HepG2 (cell line): ENCODE data around the gene L3MBTL3. TPM values are rescaled to one million over a fixed set of nuclear protein-coding genes. Genes with fewer than 3 reads are reported as not detected.

Experiments
- ATAC-seq: fragments of 200-7000 bp; cut with Tn5 transposase; 3 replicates; pipeline ENCODE4 v1.9.1; 2020; ENCODE audit warnings: mild to moderate bottlenecking, moderate library complexity
- BruUV-seq: library from RNA; stranded (reverse); fragments of 400-500 nt; replicated peaks from 2 replicates; lab custom pipeline; 2021; lab: Mats Ljungman, UMichigan
- CTCF ChIA-PET: fragments of 300-600 bp; formaldehyde crosslinking; extraction: SDS; loops from one replicate; lab custom pipeline; 2021; ENCODE audit warnings: low total read pairs, inconsistent platforms, low intra/inter-chr PET ratio; lab: Yijun Ruan, JAX
- POLR2A ChIA-PET: fragments of 350-600 bp; sonication (Branson Sonifier 250); formaldehyde crosslinking; loops from one replicate; lab custom pipeline; 2020; ENCODE audit warnings: antibody characterized with exemption, inconsistent platforms; lab: Yijun Ruan, JAX
- DNase-seq: peaks from one replicate; pipeline ENCODE4 v3.0.0-alpha.2; 2015; ENCODE audit warnings: low spot score
- FAIRE-seq: peaks from 3 replicates; lab custom pipeline; 2011; peaks lifted over from hg19 to GRCh38; lab: Jason Lieb, UNC
- H2AFZ ChIP-seq: one replicate; pipeline ENCODE4 v1.6.1; 2011; ENCODE audit warnings: low read length, inconsistent platforms
- H3K27ac ChIP-seq: fragments of 300-600 bp; 3 replicates; pipeline ENCODE4 v1.8.0; 2011; ENCODE audit warnings: mixed run types, mild to moderate bottlenecking, mixed read lengths, low read length, inconsistent platforms; ENCODE audit not compliant: insufficient read depth; ENCODE audit errors: extremely low read length
- H3K27me3 ChIP-seq, 2 experiments: fragments of 200-600 bp in 1 of 2; 2 replicates in 1 of 2; 3 replicates in 1 of 2; pipeline versions ENCODE4 v1.6.0 to v1.8.0; 2011; ENCODE audit warnings: low read length in 2 of 2, mild to moderate bottlenecking in 2 of 2, moderate library complexity in 2 of 2, inconsistent platforms in 1 of 2; ENCODE audit not compliant: insufficient read depth in 2 of 2, control insufficient read depth in 1 of 2
- H3K36me3 ChIP-seq, 2 experiments: fragments of 200-600 bp in 1 of 2; replicated peaks in 1 of 2; 2 replicates in 1 of 2; 3 replicates in 1 of 2; pipeline versions ENCODE4 v1.5.1 to v1.8.0; 2011; ENCODE audit warnings: low read length in 2 of 2, inconsistent platforms in 1 of 2; ENCODE audit not compliant: insufficient read depth in 2 of 2, control insufficient read depth in 1 of 2
- H3K4me1 ChIP-seq: 2 replicates; pipeline ENCODE4 v1.5.1; 2012; ENCODE audit warnings: low read length, inconsistent platforms; ENCODE audit not compliant: insufficient read depth
- H3K4me2 ChIP-seq: 2 replicates; pipeline ENCODE4 v1.6.0; 2011; ENCODE audit warnings: low read depth, low read length, inconsistent platforms
- H3K4me3 ChIP-seq, 3 experiments: fragments of 200-600 bp in 1 of 3; sonication (generic), shearing (Covaris generic) in 1 of 3; replicated peaks in 1 of 3; 2 replicates each; pipeline ENCODE4 v1.5.1; 2011 to 2016; ENCODE audit warnings: low read length in 3 of 3, inconsistent platforms in 2 of 3, low read depth in 2 of 3, mild to moderate bottlenecking in 2 of 3, control low read depth in 1 of 3, mixed read lengths in 1 of 3; ENCODE audit not compliant: insufficient read depth in 1 of 3
- H3K79me2 ChIP-seq: one replicate; pipeline ENCODE4 v1.6.1; 2011; ENCODE audit warnings: low read length, inconsistent platforms; ENCODE audit not compliant: insufficient read depth
- H3K9ac ChIP-seq: 2 replicates; pipeline ENCODE4 v1.6.0; 2011; ENCODE audit warnings: mild to moderate bottlenecking, low read depth, low read length, inconsistent platforms; ENCODE audit not compliant: insufficient read depth
- H3K9me3 ChIP-seq: 2 replicates; pipeline ENCODE4 v1.5.1; 2012; ENCODE audit warnings: mild to moderate bottlenecking, low read length
- H4K20me1 ChIP-seq: 2 replicates; pipeline ENCODE4 v1.6.0; 2011; ENCODE audit warnings: inconsistent platforms, mild to moderate bottlenecking, low read length, moderate library complexity; ENCODE audit not compliant: insufficient read depth
- CENPBD1 ChIP-seq: sonication (generic); formaldehyde crosslinking; IDR thresholded peaks from 2 replicates; pipeline ENCODE4 v1.8.0; 2022; ENCODE audit warnings: missing genetic modification reagents, low read depth, mild to moderate bottlenecking, borderline replicate concordance
- HCFC1 ChIP-seq: fragments of 150-350 bp; IDR thresholded peaks from 2 replicates; pipeline ENCODE4 v1.6.1; 2014; ENCODE audit warnings: low read depth, low read length
- KLF13 ChIP-seq: sonication (generic); formaldehyde crosslinking; IDR thresholded peaks from 2 replicates; pipeline ENCODE4 v1.4.0; 2020; ENCODE audit warnings: mild to moderate bottlenecking, missing genetic modification reagents
- SSRP1 ChIP-seq: IDR thresholded peaks from 2 replicates; pipeline ENCODE4 v1.6.1; 2016; ENCODE audit warnings: control low read depth
- STAT5B ChIP-seq: sonication (generic); formaldehyde crosslinking; IDR thresholded peaks from 2 replicates; pipeline ENCODE4 v1.4.0; 2020; ENCODE audit warnings: missing genetic modification reagents
- UBTF ChIP-seq: sonication (generic); formaldehyde crosslinking; IDR thresholded peaks from 2 replicates; pipeline ENCODE4 v1.4.0; 2020; ENCODE audit warnings: mild to moderate bottlenecking, missing genetic modification reagents
- WIZ ChIP-seq: sonication (generic); formaldehyde crosslinking; IDR thresholded peaks from 2 replicates; pipeline ENCODE4 v1.5.1; 2020; ENCODE audit warnings: mild to moderate bottlenecking, missing genetic modification reagents
- YEATS4 ChIP-seq: sonication (generic); formaldehyde crosslinking; IDR thresholded peaks from 2 replicates; pipeline ENCODE4 v1.4.0; 2020; ENCODE audit warnings: missing genetic modification reagents, borderline replicate concordance
- ZNF556 ChIP-seq: sonication (generic); formaldehyde crosslinking; IDR thresholded peaks from 2 replicates; pipeline ENCODE4 v1.4.0; 2020; ENCODE audit warnings: mild to moderate bottlenecking, missing genetic modification reagents, borderline replicate concordance
- ZSCAN29 ChIP-seq: sonication (generic); formaldehyde crosslinking; conservative IDR thresholded peaks from 2 replicates; pipeline ENCODE4 v1.4.0; 2020; ENCODE audit warnings: mild to moderate bottlenecking, missing genetic modification reagents
- WGBS: methylation state at CpG from one replicate; pipeline ENCODE4 v1.1.6; 2017; ENCODE audit warnings: low lambda C conversion rate; 5-methylcytosine and 5-hydroxymethylcytosine counted together
- in situ Hi-C: cut with HindIII; loops from 2 replicates; pipeline ENCODE4 v1.10.0; 2017; ENCODE audit warnings: low pct_unique_long_range_greater_than_20kb; ENCODE audit not compliant: extremely low pct_ligation_motif_present
- intact Hi-C: fragments of 100-400 bp; cut with micrococcal nuclease; formaldehyde crosslinking; loops from one replicate; pipeline ENCODE4 v1.10.0; 2022; ENCODE audit not compliant: unreplicated experiment
- polyA plus RNA-seq, 8 experiments: library from polyadenylated mRNA; depleted of rRNA in 3 of 8; stranded (reverse) in 7 of 8; unstranded in 1 of 8; fragments of >200 nt; fragmentation: Illumina TruSeq in 4 of 8; extraction: Trizol in 4 of 8; gene quantifications; 2 replicates each; pipeline versions ENCODE4 v1.2.1 to v1.2.3, GENCODE V29; 2011 to 2016; ENCODE audit warnings: low read depth in 4 of 8, missing spikeins in 1 of 8, mixed read lengths in 1 of 8; ENCODE audit not compliant: insufficient read depth in 1 of 8
- total RNA-seq, 5 experiments: library from RNA; depleted of rRNA; stranded (reverse); fragments of >200 nt; fragmentation: Illumina TruSeq; extraction: Trizol; gene quantifications; 2 replicates each; pipeline ENCODE4 v1.2.3, GENCODE V29; 2016; ENCODE audit warnings: low read depth in 1 of 5
- TF ChIP-seq, protein P1 (sequence below): sonication (generic); formaldehyde crosslinking; IDR thresholded peaks from 2 replicates; pipeline ENCODE4 v1.5.0; 2020; ENCODE audit warnings: missing genetic modification reagents
- TF ChIP-seq, protein P2 (sequence below): sonication (generic); formaldehyde crosslinking; IDR thresholded peaks from 2 replicates; pipeline ENCODE4 v1.5.1; 2020; ENCODE audit warnings: mild to moderate bottlenecking, missing genetic modification reagents
- TF ChIP-seq, protein P3 (sequence below): sonication (generic); formaldehyde crosslinking; IDR thresholded peaks from 2 replicates; pipeline ENCODE4 v1.4.0; 2020; ENCODE audit warnings: mild to moderate bottlenecking, low read depth, missing genetic modification reagents

L3MBTL3 gene
- total and polyA plus RNA-seq, 2 of the 13 experiments (the other 11 are each of a cell fraction or from before 2014, with no cell fraction given) = 1.5 to 2.5 TPM

DNA sequence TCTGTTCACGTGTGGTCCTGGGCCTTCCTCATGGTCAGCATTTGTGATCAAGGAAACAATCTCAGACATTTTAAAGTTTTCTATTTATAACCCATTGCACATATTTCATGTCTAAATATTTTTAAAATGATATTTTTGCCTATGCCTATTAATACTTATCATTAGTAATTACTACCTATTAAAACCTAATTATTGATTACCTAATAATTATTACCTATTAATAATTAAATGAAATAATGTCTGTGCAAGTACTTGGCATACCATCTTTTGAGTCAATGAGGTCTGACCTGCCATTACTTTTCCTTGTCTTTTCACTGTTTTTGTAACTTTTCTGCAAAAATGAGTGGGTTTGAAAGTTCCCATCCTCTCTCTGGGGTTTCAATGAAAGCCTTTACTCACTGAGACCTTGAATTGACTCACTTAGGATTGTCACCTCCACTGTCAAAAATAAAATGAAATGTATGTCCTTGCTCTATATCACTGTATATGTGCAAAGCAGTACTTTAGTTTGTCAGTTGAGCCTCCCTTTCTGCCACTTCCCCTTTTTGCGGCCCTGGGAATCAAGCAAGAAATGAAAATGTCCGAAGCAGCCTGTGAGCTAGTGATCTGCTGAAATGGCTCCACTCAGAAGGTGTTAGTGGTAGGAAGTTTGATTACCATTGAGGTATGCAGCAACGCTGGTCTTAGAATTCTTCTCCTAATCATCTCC is 87.8 kb downstream of the L3MBTL3 start:
- DNase-seq (no peak), FAIRE-seq (no peak), ATAC-seq (no peak)
- H3K4me2 ChIP-seq = no peak overlapping the region
- H3K79me2 ChIP-seq = no peaks in the 10 kb centered on the region
- CTCF ChIA-PET = no interaction called here
- intact Hi-C loops (no loop called here), in situ Hi-C loops (no loop called here)
- H2AFZ ChIP-seq = no peak overlapping the region
- no peaks in the 10 kb centered on the region for H3K4me1 ChIP-seq
- no peak overlapping the region for H3K4me3 ChIP-seq
- H3K27me3 ChIP-seq = no peaks in the 10 kb centered on the region
- no peak overlapping the region for H3K9ac ChIP-seq
- POLR2A ChIA-PET = no interaction called here
- H3K36me3 ChIP-seq = no peaks in the 10 kb centered on the region
- no peak for TF ChIP-seq HCFC1
- no peak for TF ChIP-seq ZSCAN29 (CRISPR knock-in tag)
- no peak for TF ChIP-seq UBTF (CRISPR knock-in tag)
- no peak for TF ChIP-seq ZNF556 (CRISPR knock-in tag)
- TF ChIP-seq, protein P1, sequence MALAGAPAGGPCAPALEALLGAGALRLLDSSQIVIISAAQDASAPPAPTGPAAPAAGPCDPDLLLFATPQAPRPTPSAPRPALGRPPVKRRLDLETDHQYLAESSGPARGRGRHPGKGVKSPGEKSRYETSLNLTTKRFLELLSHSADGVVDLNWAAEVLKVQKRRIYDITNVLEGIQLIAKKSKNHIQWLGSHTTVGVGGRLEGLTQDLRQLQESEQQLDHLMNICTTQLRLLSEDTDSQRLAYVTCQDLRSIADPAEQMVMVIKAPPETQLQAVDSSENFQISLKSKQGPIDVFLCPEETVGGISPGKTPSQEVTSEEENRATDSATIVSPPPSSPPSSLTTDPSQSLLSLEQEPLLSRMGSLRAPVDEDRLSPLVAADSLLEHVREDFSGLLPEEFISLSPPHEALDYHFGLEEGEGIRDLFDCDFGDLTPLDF (CRISPR knock-in tag) = no peak
- TF ChIP-seq KLF13 (CRISPR knock-in tag) = no peak
- TF ChIP-seq, protein P2, sequence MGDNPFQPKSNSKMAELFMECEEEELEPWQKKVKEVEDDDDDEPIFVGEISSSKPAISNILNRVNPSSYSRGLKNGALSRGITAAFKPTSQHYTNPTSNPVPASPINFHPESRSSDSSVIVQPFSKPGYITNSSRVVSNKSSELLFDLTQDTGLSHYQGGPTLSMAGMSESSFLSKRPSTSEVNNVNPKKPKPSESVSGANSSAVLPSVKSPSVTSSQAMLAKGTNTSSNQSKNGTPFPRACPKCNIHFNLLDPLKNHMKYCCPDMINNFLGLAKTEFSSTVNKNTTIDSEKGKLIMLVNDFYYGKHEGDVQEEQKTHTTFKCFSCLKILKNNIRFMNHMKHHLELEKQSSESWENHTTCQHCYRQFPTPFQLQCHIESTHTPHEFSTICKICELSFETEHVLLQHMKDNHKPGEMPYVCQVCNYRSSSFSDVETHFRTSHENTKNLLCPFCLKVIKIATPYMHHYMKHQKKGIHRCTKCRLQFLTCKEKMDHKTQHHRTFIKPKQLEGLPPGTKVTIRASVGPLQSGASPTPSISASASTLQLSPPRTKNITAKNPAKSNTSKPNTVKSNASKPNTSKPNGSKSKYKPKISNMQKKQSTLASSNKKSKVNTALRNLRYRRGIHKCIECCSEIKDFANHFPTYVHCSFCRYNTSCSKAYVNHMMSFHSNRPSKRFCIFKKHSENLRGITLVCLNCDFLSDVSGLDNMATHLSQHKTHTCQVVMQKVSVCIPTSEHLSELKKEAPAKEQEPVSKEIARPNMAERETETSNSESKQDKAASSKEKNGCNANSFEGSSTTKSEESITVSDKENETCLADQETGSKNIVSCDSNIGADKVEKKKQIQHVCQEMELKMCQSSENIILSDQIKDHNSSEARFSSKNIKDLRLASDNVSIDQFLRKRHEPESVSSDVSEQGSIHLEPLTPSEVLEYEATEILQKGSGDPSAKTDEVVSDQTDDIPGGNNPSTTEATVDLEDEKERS = no peak
- no peak for TF ChIP-seq SSRP1
- TF ChIP-seq, protein P3, sequence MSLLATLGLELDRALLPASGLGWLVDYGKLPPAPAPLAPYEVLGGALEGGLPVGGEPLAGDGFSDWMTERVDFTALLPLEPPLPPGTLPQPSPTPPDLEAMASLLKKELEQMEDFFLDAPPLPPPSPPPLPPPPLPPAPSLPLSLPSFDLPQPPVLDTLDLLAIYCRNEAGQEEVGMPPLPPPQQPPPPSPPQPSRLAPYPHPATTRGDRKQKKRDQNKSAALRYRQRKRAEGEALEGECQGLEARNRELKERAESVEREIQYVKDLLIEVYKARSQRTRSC (CRISPR knock-in tag) = no peak
- no peak for TF ChIP-seq CENPBD1 (CRISPR knock-in tag)
- no peak for TF ChIP-seq YEATS4 (CRISPR knock-in tag)
- no peak for TF ChIP-seq WIZ
- no peak for TF ChIP-seq STAT5B (CRISPR knock-in tag)
- BruUV-seq = no TSS peak
- no peaks in the 10 kb centered on the region for H4K20me1 ChIP-seq
- no peaks in the 10 kb centered on the region for H3K9me3 ChIP-seq
- H3K27ac ChIP-seq = no peak overlapping the region
- 52% methylated on average over 4 of the region's 4 CpGs for WGBS
